Keratinocyte (primary cell): ENCODE measurements around the gene DLG2.

ENCODE experiments used
- EZH2 ChIP-seq: IDR thresholded peaks from one replicate; pipeline ENCODE4 v1.6.1; 2012; ENCODE audit warnings: inconsistent platforms, mild to moderate bottlenecking, low read length, moderate library complexity
- TF ChIP-seq, protein P1 (sequence below), 3 experiments: IDR thresholded peaks in 1 of 3; conservative IDR thresholded peaks in 1 of 3; optimal IDR thresholded peaks in 1 of 3; 2 replicates in 2 of 3; 3 replicates in 1 of 3; pipeline versions ENCODE3 to v1.5.1; 2011; ENCODE audit warnings: low read length in 3 of 3, mild to moderate bottlenecking in 3 of 3, moderate library complexity in 2 of 3, control low read depth in 1 of 3, inconsistent platforms in 1 of 3; ENCODE audit not compliant: insufficient read depth in 2 of 3; ENCODE audit errors: extremely low read depth in 1 of 3

DNA sequence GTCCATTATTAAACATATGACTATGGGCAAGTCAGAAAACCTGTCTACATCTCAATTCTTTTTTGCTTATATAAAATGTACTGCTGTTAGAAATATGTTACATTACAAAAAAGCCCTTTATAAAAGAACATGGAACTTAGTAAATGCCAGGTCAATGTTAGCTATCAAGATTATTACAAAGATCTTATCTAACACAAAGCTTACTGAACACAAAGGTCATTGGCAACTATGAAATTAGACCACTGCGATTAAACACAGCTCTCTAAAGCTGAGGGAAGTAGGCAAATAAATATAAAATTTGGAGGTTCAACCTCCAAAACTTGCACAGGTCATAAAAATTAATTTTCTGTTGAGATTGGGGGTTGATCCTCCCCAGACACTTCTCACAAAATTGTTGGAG is 1648.2 kb downstream of the DLG2 start:
- TF ChIP-seq, protein P1, sequence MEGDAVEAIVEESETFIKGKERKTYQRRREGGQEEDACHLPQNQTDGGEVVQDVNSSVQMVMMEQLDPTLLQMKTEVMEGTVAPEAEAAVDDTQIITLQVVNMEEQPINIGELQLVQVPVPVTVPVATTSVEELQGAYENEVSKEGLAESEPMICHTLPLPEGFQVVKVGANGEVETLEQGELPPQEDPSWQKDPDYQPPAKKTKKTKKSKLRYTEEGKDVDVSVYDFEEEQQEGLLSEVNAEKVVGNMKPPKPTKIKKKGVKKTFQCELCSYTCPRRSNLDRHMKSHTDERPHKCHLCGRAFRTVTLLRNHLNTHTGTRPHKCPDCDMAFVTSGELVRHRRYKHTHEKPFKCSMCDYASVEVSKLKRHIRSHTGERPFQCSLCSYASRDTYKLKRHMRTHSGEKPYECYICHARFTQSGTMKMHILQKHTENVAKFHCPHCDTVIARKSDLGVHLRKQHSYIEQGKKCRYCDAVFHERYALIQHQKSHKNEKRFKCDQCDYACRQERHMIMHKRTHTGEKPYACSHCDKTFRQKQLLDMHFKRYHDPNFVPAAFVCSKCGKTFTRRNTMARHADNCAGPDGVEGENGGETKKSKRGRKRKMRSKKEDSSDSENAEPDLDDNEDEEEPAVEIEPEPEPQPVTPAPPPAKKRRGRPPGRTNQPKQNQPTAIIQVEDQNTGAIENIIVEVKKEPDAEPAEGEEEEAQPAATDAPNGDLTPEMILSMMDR (optimal IDR thresholded peaks at IDR 0.05 in 1 of 3, IDR thresholded peaks at IDR 0.05 in 1 of 3, conservative IDR thresholded peaks at IDR 0.05 in 1 of 3; ENCODE audit: extremely low read depth in 1 of 3, insufficient read depth in 2 of 3, low read length in 3 of 3), result no peak
- no peak for TF ChIP-seq EZH2
